PFSK-1 (cell line): ENCODE measurements around the gene KYAT1.

ENCODE experiments used
- FOXP2 ChIP-seq: optimal IDR thresholded peaks from 2 replicates; pipeline ENCODE3; 2011; ENCODE audit warnings: borderline replicate concordance, control low read depth, inconsistent platforms; ENCODE audit not compliant: insufficient read depth; ENCODE audit errors: extremely low read length, extremely low read depth
- POLR2AphosphoS5 ChIP-seq: IDR thresholded peaks from 2 replicates; pipeline ENCODE4 v1.6.1; 2012; ENCODE audit warnings: low read depth, mild to moderate bottlenecking, control low read depth, low read length, moderate library complexity
- SIN3A ChIP-seq: IDR thresholded peaks from 2 replicates; pipeline ENCODE4 v1.6.1; 2012; ENCODE audit warnings: mild to moderate bottlenecking, low read length, moderate library complexity, borderline replicate concordance; ENCODE audit not compliant: insufficient read depth
- TAF1 ChIP-seq: IDR thresholded peaks from 2 replicates; pipeline ENCODE4 v1.6.1; 2012; ENCODE audit warnings: low read length, control low read depth, borderline replicate concordance; ENCODE audit not compliant: insufficient read depth
- TF ChIP-seq, protein P1 (sequence below), 2 experiments: IDR thresholded peaks; 2 replicates each; pipeline versions ENCODE4 v1.6.1 to v1.8.0; 2011 to 2012; ENCODE audit warnings: low read depth in 2 of 2, low read length in 2 of 2, control low read depth in 1 of 2, inconsistent platforms in 1 of 2, mild to moderate bottlenecking in 1 of 2, moderate library complexity in 1 of 2; ENCODE audit not compliant: insufficient read depth in 1 of 2

The KYAT1 gene

DNA sequence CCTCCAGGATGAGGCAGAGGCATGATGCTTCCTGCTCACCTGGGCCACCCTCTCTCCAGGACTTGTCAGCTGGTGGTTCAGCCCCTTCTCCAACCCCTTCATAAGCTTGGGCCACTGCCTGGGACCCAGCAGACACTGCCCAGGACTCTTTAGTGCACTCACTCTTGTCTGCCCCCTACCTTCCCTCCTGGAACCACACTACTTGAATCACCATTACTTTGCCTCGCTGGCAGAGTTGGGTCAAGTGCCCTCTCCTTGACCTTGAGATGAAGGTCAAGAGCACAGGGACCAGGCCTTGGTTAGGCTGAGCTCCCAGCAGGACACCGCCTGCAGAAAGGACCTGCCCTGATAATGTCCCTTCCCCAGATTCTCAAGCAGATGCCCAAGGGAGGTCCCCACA, 71.9 kb downstream of the KYAT1 start:
- no peak for TF ChIP-seq SIN3A
- TF ChIP-seq POLR2AphosphoS5 = no peak
- TF ChIP-seq, protein P1, sequence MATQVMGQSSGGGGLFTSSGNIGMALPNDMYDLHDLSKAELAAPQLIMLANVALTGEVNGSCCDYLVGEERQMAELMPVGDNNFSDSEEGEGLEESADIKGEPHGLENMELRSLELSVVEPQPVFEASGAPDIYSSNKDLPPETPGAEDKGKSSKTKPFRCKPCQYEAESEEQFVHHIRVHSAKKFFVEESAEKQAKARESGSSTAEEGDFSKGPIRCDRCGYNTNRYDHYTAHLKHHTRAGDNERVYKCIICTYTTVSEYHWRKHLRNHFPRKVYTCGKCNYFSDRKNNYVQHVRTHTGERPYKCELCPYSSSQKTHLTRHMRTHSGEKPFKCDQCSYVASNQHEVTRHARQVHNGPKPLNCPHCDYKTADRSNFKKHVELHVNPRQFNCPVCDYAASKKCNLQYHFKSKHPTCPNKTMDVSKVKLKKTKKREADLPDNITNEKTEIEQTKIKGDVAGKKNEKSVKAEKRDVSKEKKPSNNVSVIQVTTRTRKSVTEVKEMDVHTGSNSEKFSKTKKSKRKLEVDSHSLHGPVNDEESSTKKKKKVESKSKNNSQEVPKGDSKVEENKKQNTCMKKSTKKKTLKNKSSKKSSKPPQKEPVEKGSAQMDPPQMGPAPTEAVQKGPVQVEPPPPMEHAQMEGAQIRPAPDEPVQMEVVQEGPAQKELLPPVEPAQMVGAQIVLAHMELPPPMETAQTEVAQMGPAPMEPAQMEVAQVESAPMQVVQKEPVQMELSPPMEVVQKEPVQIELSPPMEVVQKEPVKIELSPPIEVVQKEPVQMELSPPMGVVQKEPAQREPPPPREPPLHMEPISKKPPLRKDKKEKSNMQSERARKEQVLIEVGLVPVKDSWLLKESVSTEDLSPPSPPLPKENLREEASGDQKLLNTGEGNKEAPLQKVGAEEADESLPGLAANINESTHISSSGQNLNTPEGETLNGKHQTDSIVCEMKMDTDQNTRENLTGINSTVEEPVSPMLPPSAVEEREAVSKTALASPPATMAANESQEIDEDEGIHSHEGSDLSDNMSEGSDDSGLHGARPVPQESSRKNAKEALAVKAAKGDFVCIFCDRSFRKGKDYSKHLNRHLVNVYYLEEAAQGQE (IDR thresholded peaks at IDR 0.05; ENCODE audit: insufficient read depth in 1 of 2, low read depth in 2 of 2, low read length in 2 of 2) = no peak
- TF ChIP-seq TAF1 = no peak
- no peak for TF ChIP-seq FOXP2

DNA sequence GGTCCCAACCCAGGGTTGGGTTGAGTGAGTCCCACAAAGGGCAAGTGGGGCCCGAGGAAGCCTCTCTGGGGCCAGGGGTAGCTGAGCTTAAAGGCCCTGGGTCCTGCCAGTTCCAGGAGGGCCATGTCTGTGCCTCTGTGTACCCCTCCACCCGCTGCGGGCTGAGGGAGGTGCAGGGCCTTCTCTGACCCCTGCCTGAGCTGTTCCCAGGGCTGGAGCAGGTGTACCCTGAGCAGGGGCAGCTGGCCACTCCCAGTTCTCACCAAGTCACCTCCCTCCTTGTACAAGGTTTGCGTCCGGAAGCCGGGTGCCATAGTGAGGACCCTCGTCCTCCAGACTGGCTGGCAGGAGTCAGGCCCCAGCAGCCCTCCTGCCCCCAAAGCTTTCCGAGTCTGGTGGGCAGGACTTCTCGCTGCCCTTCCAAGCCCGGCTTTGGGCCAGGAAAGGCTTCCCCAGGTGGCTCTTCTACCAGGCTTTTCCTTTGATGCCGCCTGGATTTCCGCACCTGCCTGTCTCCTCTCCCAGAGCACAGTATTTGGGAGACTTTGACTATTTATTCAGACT, 72.6 kb downstream of the KYAT1 start:
- no peak for TF ChIP-seq TAF1

DNA sequence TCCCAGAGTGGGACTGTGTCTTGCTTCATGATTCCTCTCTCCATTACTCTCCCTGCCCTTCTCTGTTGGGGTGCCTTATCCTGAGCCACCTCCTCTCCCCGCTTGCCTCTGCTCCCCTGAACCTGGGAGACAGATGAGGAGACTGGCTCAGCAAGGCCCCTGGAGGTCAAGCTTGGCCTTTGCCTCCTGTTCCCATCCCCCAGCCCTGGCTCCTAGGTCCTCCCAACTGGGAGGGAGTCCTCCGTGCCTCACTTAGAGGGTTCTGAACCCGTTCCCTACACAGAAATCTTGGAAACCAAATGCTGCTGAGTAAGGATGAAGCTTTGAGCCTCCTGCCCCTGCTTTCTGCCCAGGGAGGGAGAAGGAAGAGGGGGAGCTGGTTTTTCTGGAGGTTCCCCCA, 73.2 kb downstream of the KYAT1 start:
- TF ChIP-seq SIN3A = no peak
- TF ChIP-seq FOXP2 = no peak
- TF ChIP-seq, protein P1 (IDR thresholded peaks at IDR 0.05; ENCODE audit: insufficient read depth in 1 of 2, low read depth in 2 of 2, low read length in 2 of 2) = no peak
- no peak for TF ChIP-seq TAF1
- no peak for TF ChIP-seq POLR2AphosphoS5

DNA sequence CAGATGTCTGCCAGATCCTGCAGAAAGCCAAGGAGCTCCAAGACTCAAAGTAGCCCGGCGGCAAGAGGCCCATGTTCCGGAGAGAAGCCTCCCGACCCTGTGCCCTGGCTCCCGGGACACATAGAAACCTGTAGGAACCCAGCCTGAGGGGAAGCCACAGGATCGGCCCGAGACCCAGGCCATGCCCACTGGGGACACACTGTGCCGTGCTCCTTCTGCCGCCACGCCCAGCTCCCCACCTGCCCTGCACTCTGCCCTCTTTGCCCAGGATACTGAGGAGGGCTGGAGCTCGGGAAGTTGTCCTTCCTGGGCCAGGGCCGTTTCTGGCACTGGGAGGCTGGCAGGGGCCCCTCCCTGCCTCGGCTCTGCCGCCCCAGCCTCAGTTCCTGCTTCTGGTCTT, 73.9 kb downstream of the KYAT1 start:
- no peak for TF ChIP-seq FOXP2
- no peak for TF ChIP-seq SIN3A
- TF ChIP-seq TAF1 = no peak
- no peak for TF ChIP-seq POLR2AphosphoS5
- TF ChIP-seq, protein P1 (IDR thresholded peaks at IDR 0.05; ENCODE audit: insufficient read depth in 1 of 2, low read depth in 2 of 2, low read length in 2 of 2) = no peak

DNA sequence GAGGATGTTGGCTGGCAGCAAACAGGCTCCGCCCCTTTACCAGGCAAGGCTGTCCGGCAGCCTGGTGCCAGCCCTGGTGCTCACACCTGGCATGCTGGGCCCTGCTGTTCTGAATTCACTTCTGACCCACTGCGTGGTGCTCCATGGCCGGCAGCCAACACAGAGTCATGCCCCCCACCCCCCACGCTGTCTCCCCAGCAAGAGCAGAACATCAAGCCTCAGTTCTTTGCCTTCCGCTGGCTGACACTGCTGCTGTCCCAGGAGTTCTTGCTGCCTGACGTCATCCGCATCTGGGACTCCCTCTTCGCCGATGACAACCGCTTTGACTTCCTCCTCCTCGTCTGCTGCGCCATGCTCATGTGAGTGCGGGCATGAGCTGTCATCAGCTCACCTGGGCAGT, 76.1 kb downstream of the KYAT1 start:
- TF ChIP-seq POLR2AphosphoS5 (no peak), SIN3A (no peak), TAF1 (no peak), FOXP2 (no peak)
- TF ChIP-seq, protein P1 (IDR thresholded peaks at IDR 0.05; ENCODE audit: insufficient read depth in 1 of 2, low read depth in 2 of 2, low read length in 2 of 2) = no peak
